GM20000 (cell line): ENCODE measurements around the gene WWOX.

Experiments used
- DNase-seq: peaks from one replicate; pipeline ENCODE4 v3.0.0; 2012; ENCODE audit warnings: low spot score
- TF ChIP-seq, protein P1 (sequence below): IDR thresholded peaks from 2 replicates; pipeline ENCODE4 v1.5.1; 2012; ENCODE audit warnings: mild to moderate bottlenecking, control low read depth; ENCODE audit errors: extremely low read depth, missing control alignments

The WWOX gene

DNA sequence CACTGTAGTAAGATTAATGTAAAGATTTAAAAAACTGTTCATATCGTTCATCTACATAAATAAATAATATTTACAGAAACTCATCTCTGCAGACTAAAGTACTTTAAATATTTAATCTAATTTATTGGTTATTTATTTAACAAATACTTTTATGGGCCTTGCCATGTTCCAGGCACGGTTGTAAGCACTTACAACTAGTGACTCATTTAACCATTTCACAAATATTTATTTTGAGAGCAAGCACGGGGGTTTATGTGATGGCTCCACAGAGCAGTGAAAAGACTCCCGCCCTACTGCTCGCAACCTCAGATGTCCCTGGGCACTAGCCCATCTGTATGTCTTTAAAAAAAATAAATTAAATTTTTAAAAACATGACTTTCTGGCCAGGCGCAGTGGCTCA is 575.9 kb downstream of the WWOX start:
- TF ChIP-seq, protein P1, sequence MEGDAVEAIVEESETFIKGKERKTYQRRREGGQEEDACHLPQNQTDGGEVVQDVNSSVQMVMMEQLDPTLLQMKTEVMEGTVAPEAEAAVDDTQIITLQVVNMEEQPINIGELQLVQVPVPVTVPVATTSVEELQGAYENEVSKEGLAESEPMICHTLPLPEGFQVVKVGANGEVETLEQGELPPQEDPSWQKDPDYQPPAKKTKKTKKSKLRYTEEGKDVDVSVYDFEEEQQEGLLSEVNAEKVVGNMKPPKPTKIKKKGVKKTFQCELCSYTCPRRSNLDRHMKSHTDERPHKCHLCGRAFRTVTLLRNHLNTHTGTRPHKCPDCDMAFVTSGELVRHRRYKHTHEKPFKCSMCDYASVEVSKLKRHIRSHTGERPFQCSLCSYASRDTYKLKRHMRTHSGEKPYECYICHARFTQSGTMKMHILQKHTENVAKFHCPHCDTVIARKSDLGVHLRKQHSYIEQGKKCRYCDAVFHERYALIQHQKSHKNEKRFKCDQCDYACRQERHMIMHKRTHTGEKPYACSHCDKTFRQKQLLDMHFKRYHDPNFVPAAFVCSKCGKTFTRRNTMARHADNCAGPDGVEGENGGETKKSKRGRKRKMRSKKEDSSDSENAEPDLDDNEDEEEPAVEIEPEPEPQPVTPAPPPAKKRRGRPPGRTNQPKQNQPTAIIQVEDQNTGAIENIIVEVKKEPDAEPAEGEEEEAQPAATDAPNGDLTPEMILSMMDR: no peak
- DNase-seq: no peak

DNA sequence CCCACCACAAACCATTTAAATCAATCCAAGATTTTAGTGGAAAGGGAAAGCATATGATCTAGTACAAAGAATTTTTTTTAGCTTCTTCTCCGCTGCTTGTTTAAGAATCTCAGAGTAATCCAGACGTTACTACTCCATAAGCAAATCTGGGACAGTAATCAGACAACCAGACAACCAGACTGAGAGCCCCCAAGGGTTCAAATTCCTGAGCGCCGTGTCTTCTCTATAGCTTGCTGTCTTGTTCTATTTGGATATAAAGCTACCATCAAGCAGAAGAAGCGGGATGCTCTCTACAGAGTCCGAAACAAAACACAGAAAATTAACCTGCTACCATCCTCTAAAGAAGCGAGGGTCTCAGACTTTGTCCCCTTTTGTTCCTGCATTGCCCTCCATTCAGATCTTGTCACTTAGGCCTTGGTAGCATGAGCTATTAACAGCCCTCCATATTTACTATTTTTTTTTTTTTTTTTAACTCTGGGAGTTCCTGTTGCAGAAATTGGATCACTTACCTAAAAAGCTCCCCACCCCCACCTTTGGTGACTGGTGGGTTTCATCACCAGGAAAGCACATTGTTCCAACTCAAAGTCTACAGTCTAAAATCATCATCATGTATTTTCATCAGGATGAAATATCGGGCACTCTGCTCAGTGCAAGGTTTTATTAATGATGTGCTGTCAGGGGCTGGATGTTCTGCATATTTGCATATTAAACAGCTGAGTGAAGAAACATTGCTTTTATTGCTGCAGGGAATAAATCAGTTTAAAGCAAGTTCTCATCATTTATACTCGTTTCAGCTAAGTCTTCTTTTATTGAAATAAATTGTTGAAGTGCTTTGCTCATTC is 576.7 kb downstream of the WWOX start:
- no peak for DNase-seq
- TF ChIP-seq, protein P1: no peak

DNA sequence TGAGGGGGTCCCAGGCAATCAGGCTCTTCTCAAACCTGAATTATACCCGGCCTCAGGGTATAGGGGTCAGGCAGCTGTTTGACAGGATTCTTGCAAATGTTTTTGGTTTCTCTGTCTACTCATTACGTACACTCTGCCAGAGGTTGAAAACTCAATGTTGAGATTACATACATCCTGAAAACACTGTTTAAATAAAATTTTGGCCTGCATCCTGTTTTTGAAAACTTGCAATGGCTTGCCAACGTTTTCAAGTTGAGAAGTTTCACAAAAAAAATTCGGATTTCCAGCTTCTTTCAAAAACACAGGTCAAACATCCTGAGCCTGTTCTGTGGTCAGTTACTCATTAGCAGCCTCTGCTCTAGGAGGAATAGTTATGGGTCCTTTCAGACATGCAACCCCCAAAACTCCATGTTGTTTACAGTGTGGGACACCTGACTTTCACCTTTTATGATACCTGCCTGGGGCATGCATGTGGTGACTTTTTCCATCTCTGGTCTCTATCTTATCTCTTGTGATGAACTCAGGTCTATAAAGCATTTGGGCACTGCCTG is 577.8 kb downstream of the WWOX start:
- DNase-seq: no peak
- TF ChIP-seq, protein P1: no peak

DNA sequence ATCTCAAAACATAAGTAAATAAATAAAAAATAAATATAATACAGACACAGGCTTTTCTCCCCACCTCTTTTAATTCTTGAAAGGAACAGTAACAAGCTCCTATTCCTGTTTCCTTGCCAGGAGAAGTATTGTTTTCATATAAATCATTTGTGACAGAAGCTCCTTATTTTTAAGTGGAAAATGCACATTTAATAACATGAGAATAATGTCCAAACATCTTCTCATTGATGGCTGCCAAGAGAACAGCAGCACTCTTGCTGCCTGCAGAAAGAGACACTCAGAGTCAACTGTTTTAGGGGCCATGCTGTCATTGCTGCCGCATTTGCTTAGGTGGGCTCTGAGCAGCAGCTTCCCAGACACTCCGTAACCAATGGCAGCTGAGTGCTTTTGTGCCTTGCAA is 580.1 kb downstream of the WWOX start:
- TF ChIP-seq, protein P1: no peak
- DNase-seq: no peak

DNA sequence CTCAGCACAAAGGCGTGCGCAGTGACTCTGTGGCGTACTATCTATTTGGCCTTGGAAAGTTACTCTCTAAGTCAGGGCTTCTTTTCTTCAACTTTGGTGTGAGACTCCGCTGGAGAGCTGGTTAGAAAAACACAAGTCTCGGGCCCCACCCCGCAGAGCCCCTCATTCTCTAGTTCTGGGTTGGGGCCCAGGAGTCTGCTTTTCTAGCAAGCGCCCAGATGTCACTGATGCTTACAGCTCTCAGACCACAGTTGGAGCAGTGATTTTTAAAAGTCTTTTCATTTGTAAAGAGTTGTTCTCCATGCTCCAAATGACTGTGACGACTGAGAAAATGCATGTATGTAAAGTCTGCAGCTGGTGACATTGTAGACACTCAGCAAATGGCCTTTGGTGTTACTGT is 582.3 kb downstream of the WWOX start:
- DNase-seq: no peak
- TF ChIP-seq, protein P1: no peak

DNA sequence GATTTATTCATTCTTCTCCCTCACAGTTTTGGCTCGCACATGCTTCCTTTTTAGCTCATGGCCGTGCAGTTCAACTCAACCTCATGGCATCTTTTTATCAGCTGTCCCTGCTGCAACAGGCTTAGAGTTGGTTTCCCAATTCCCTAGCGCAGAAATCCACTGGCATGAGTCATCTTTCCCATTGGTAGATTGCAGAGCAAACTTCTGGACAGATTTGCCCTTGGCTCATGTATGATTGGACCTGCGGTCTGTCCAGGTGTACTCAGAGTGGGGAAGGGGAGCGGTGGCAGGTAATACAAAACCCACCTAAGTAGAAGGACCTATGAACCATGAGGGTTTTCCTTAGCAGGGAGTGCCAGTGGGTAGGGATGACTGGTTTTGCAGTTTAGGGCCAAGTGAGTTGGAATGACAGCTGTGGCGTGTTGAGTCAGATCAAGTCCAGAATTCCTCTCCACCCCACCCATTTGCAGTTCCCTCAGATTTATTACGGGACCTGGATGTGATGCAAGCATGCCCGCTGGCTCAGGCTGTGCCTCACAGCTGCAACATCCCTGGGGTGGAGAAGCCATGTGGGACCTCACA is 584.7 kb downstream of the WWOX start:
- no peak for DNase-seq
- TF ChIP-seq, protein P1: no peak
